NB4 (cell line): Measurements from ENCODE around the gene CXCL1.

Experiments used
- DNase-seq: peaks from one replicate; pipeline ENCODE4 v3.0.0; 2010; ENCODE audit warnings: low read depth
- H3K4me3 ChIP-seq: one replicate; pipeline ENCODE4 v1.5.1; 2011; ENCODE audit warnings: mild to moderate bottlenecking, low read depth, low read length, moderate library complexity
- CTCF ChIP-seq: IDR thresholded peaks from one replicate; pipeline ENCODE4 v1.5.1; 2012; ENCODE audit warnings: low read depth, low read length
- MAX ChIP-seq: IDR thresholded peaks from 2 replicates; pipeline ENCODE4 v1.6.1; 2011; ENCODE audit warnings: low read depth, low read length
- MYC ChIP-seq: IDR thresholded peaks from 2 replicates; pipeline ENCODE4 v1.6.1; 2011; ENCODE audit warnings: low read depth, low read length
- POLR2A ChIP-seq: IDR thresholded peaks from 2 replicates; pipeline ENCODE4 v1.6.1; 2011; ENCODE audit warnings: mild to moderate bottlenecking; ENCODE audit not compliant: insufficient read length; ENCODE audit errors: extremely low read depth

The CXCL1 gene

GRCh38 chr4:73853246-73853704, 15.9 kb upstream of the CXCL1 start, which contains the start of gene PF4V1:
PF4V1 (plus strand) TSS chr4:73853296; CDS start chr4:73853363, 67 bp downstream.
- H3K4me3 ChIP-seq = no peak within 1 kb of the TSS
- DNase-seq = no peak
- no peak for TF ChIP-seq MYC
- TF ChIP-seq MAX = no peak
- no peak for TF ChIP-seq CTCF
- TF ChIP-seq POLR2A = no peak

GRCh38 chr4:73853718-73854473, 15.3 kb upstream of the CXCL1 start:
- H3K4me3 ChIP-seq = no peak overlapping the region
- DNase-seq = no peak
- TF ChIP-seq MYC (no peak), MAX (no peak), CTCF (no peak), POLR2A (no peak)

GRCh38 chr4:73855406-73855805, 13.8 kb upstream of the CXCL1 start:
- DNase-seq = no peak
- H3K4me3 ChIP-seq = no peak overlapping the region
- TF ChIP-seq MYC = no peak
- TF ChIP-seq MAX = no peak
- TF ChIP-seq CTCF = no peak
- no peak for TF ChIP-seq POLR2A

- TF ChIP-seq CTCF = no peak
- no peak for TF ChIP-seq POLR2A
- TF ChIP-seq MAX = no peak
- no peak for TF ChIP-seq MYC
- no peak for DNase-seq
- H3K4me3 ChIP-seq = no peak overlapping the region
Measured at GRCh38 chr4:73856518-73856917, 12.7 kb upstream of the CXCL1 start.

- H3K4me3 ChIP-seq = no peak overlapping the region
- no peak for DNase-seq
- TF ChIP-seq MYC = no peak
- no peak for TF ChIP-seq MAX
- no peak for TF ChIP-seq POLR2A
- TF ChIP-seq CTCF = no peak
Measured at GRCh38 chr4:73859614-73860088, 9.5 kb upstream of the CXCL1 start.

GRCh38 chr4:73860181-73860580, 9.0 kb upstream of the CXCL1 start:
- no peak for DNase-seq
- no peak overlapping the region for H3K4me3 ChIP-seq
- TF ChIP-seq MAX (no peak), MYC (no peak), CTCF (no peak), POLR2A (no peak)
